Naive thymus-derived CD4-positive, alpha-beta T cell (primary cell): ENCODE results near the gene CAMTA2. TPM values are rescaled to one million over a fixed set of nuclear protein-coding genes. Genes with fewer than 3 reads are reported as not detected.

Source experiments
- ATAC-seq: fragments of 150-1000 bp; cut with Tn5 transposase; 2 replicates; pipeline ENCODE4 v1.10.0; 2021; ENCODE audit warnings: mild to moderate bottlenecking, moderate library complexity
- CTCF ChIA-PET: fragments of 350-600 bp; sonication (Branson Sonifier 250); formaldehyde crosslinking; loops from one replicate; lab custom pipeline; 2021; ENCODE audit warnings: antibody characterized with exemption; lab: Charles Lee
- POLR2A ChIA-PET: fragments of 350-600 bp; sonication (Branson Sonifier 250); formaldehyde crosslinking; loops from one replicate; lab custom pipeline; 2021; ENCODE audit warnings: antibody characterized with exemption, inconsistent platforms; lab: Charles Lee
- DNase-seq, 9 donors: peaks; one replicate each; pipeline versions ENCODE4 v3.0.0 to v3.0.0-alpha.2; 2020 to 2022; ENCODE audit warnings: mixed read lengths in 1 of 9
- H3K27ac ChIP-seq: one replicate; pipeline ENCODE4 v1.7.0; 2013; ENCODE audit warnings: mild to moderate bottlenecking, low read depth, low read length, moderate library complexity
- H3K27me3 ChIP-seq, 2 donors: one replicate each; pipeline ENCODE4 v1.7.0; 2013; ENCODE audit warnings: low read length in 2 of 2, mild to moderate bottlenecking in 2 of 2, moderate library complexity in 2 of 2; ENCODE audit not compliant: control insufficient read depth in 2 of 2, insufficient read depth in 2 of 2
- H3K36me3 ChIP-seq, 3 experiments: 1 replicate in 2 of 3; 2 replicates in 1 of 3; pipeline ENCODE4 v1.7.0; 2013; ENCODE audit warnings: low read length in 3 of 3, mild to moderate bottlenecking in 3 of 3, moderate library complexity in 1 of 3; ENCODE audit not compliant: insufficient read depth in 3 of 3, control insufficient read depth in 2 of 3
- H3K4me1 ChIP-seq, 2 donors: one replicate each; pipeline ENCODE4 v1.7.0; 2013; ENCODE audit warnings: low read length in 2 of 2, mild to moderate bottlenecking in 2 of 2, moderate library complexity in 1 of 2; ENCODE audit not compliant: control insufficient read depth in 2 of 2, insufficient read depth in 2 of 2
- H3K4me3 ChIP-seq: 2 replicates; pipeline ENCODE4 v1.7.0; 2013; ENCODE audit warnings: mild to moderate bottlenecking, low read length
- H3K9me3 ChIP-seq, 3 experiments: 1 replicate in 2 of 3; 2 replicates in 1 of 3; pipeline ENCODE4 v1.7.0; 2013; ENCODE audit warnings: low read length in 3 of 3; ENCODE audit not compliant: control insufficient read depth in 2 of 3
- H3K27ac Mint-ChIP-seq, 9 donors: one replicate each; pipeline ENCODE4 v1.8.0; 2020 to 2022; ENCODE audit warnings: mixed read lengths in 9 of 9, mild to moderate bottlenecking in 8 of 9, moderate library complexity in 5 of 9, inconsistent platforms in 2 of 9
- H3K27me3 Mint-ChIP-seq, 5 donors: one replicate each; pipeline ENCODE4 v1.8.0; 2021 to 2022; ENCODE audit warnings: mixed read lengths in 5 of 5, mild to moderate bottlenecking in 1 of 5
- H3K36me3 Mint-ChIP-seq, 5 donors: one replicate each; pipeline ENCODE4 v1.8.0; 2020 to 2022; ENCODE audit warnings: mixed read lengths in 5 of 5, mild to moderate bottlenecking in 3 of 5, inconsistent platforms in 1 of 5
- H3K4me1 Mint-ChIP-seq, 7 donors: one replicate each; pipeline ENCODE4 v1.8.0; 2020 to 2022; ENCODE audit warnings: mixed read lengths in 7 of 7, mild to moderate bottlenecking in 3 of 7, inconsistent platforms in 1 of 7
- H3K4me3 Mint-ChIP-seq, 10 donors: one replicate each; pipeline ENCODE4 v1.8.0; 2020 to 2022; ENCODE audit warnings: mild to moderate bottlenecking in 10 of 10, mixed read lengths in 10 of 10, moderate library complexity in 6 of 10, inconsistent platforms in 2 of 10
- H3K9me3 Mint-ChIP-seq, 11 donors: one replicate each; pipeline ENCODE4 v1.8.0; 2020 to 2022; ENCODE audit warnings: mixed read lengths in 11 of 11, mild to moderate bottlenecking in 4 of 11, inconsistent platforms in 1 of 11, moderate library complexity in 1 of 11
- intact Hi-C, 2 donors: fragments of 100-400 bp; cut with micrococcal nuclease; formaldehyde crosslinking; loops; one replicate each; pipeline ENCODE4 v1.15.1; 2023
- polyA plus RNA-seq, 2 donors: library from polyadenylated mRNA; unstranded; fragments of 300-500 nt; fragmentation: Illumina TruSeq; gene quantifications; one replicate each; pipeline ENCODE4 v1.2.3, GENCODE V29; 2021
- total RNA-seq, 6 experiments: library from RNA in 5 of 6; stranded (reverse) in 5 of 6; gene quantifications; 1 replicate in 5 of 6; 2 replicates in 1 of 6; pipeline ENCODE4 v1.2.3 and lab custom pipeline; 2021 to 2026

The CAMTA2 gene
- total and polyA plus RNA-seq, 7 experiments from 2014 or later: 9.7 to 90.0 (median 61.1) TPM

- Mint-ChIP-seq H3K27me3 (no peaks in the 10 kb centered on the region), H3K9me3 (no peaks in the 10 kb centered on the region), H3K4me3 (no peak overlapping the region), H3K4me1 (peaks cover 0 to 24% (median 15%) of the 10 kb centered on the region in 7 donors), H3K27ac (peak overlapping the region in 1 of 9 donors; percentile 15), H3K36me3 (peaks cover 4 to 25% (median 14%) of the 10 kb centered on the region in 5 donors)
- ATAC-seq (no peak), DNase-seq (no peak)
- Histone ChIP-seq H3K4me1 (peaks cover 0 to 7% of the 10 kb centered on the region in 2 donors), H3K27ac (no peak overlapping the region), H3K9me3 (no peaks in the 10 kb centered on the region), H3K27me3 (no peaks in the 10 kb centered on the region), H3K36me3 (peaks cover 0 to 20% (median 6%) of the 10 kb centered on the region in 3 experiments), H3K4me3 (no peak overlapping the region)
- POLR2A ChIA-PET: interaction anchor here (1.6 kb wide), 1 partner anchor 10 kb away, joined by 4 read pairs; the partner anchor contains the start of gene ENO3
- intact Hi-C loops: no loop called here
- CTCF ChIA-PET: no interaction called here
These were observed 27.1 kb downstream of the CAMTA2 start for GRCh38 chr17:4960279-4960922.

DNA sequence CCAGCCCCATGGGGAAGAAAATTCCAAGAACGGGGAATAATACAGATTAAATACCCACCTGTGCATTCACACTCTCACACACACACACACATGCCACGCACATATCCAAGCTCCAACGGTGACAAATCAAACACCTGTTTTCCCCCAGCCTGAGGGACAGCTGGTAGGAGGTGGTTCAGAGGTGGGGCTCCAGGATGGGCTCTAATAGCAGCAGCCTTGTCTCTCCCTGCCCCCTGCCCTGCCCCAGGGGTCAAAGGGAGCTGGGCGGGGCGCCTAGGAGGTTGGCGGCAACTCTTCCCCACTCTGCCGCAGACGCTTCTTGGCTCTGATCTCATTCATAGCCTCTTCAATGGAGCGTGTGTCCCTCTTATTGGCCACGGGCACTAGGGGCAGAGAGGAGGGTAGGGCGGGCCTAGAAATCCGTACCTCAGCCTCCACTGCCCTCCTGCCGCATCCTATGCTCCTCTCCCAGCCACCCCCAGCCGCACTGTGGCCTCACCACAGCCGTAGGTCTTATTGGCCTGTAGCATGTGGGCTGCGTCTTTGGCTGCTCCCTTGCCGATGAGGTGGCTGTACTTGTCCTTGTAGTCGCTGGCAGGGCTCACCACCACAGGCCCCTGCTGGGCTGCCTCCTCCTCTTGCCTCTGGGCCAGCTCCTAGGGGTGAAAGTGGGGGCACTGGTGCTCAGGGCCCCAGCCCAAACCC, 28.1 kb downstream of the CAMTA2 start:
- ATAC-seq (no peak), DNase-seq (no peak)
- Mint-ChIP-seq H3K27ac (peak overlapping the region in 1 of 9 donors; percentile 54), H3K36me3 (peaks cover 0 to 21% (median 11%) of the 10 kb centered on the region in 5 donors), H3K4me3 (no peak overlapping the region), H3K9me3 (no peaks in the 10 kb centered on the region), H3K4me1 (peaks cover 0 to 17% (median 11%) of the 10 kb centered on the region in 7 donors), H3K27me3 (no peaks in the 10 kb centered on the region)
- peaks cover 0 to 7% of the 10 kb centered on the region in 2 donors for H3K4me1 ChIP-seq
- no peak overlapping the region for H3K4me3 ChIP-seq
- peaks cover 0 to 20% (median 6%) of the 10 kb centered on the region in 3 experiments for H3K36me3 ChIP-seq
- ChIA-PET CTCF (no interaction called here), POLR2A (interaction anchor here (1.1 to 1.6 kb wide), 2 partner anchors 9 to 19 kb away, joined by 3 to 4 read pairs; partner anchors contain the start of genes ENO3, RNF167 and SLC25A11)
- H3K27ac ChIP-seq: no peak overlapping the region
- H3K27me3 ChIP-seq: no peaks in the 10 kb centered on the region
- intact Hi-C loops: no loop called here
- H3K9me3 ChIP-seq: no peaks in the 10 kb centered on the region

DNA sequence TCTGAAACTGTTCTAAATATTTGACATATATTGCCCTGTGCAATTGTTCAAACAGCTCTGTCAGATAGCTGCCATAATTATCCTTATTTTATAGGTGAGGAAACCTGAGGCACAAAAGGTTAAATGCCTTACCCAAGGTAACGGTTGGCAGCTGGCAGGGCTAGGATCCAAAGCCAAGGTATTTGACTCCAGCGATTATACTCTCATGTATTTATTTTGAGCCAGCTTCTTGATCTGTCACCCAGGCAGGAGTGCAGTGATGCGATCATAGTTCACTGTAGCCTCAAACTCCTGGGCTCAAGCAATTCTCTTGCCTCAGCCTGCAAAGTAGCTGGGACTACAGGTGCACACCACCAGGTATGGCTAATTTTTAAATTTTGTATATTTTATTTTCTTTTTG, 29.4 kb downstream of the CAMTA2 start:
- Histone ChIP-seq H3K36me3 (peaks cover 0 to 20% (median 6%) of the 10 kb centered on the region in 3 experiments), H3K27ac (no peak overlapping the region), H3K4me3 (no peak overlapping the region), H3K4me1 (peaks cover 0 to 7% of the 10 kb centered on the region in 2 donors), H3K9me3 (no peaks in the 10 kb centered on the region), H3K27me3 (no peaks in the 10 kb centered on the region)
- CTCF ChIA-PET: interaction anchor here (1.2 to 1.6 kb wide), 2 partner anchors 9 to 104 kb away, joined by 4 read pairs; partner anchors contain the start of gene SPAG7
- Mint-ChIP-seq H3K36me3 (peaks cover 0 to 21% (median 9%) of the 10 kb centered on the region in 5 donors), H3K4me1 (peaks cover 0 to 17% (median 15%) of the 10 kb centered on the region in 7 donors), H3K9me3 (no peaks in the 10 kb centered on the region), H3K27me3 (no peaks in the 10 kb centered on the region), H3K4me3 (no peak overlapping the region), H3K27ac (no peak overlapping the region)
- ATAC-seq (no peak), DNase-seq (no peak)
- intact Hi-C loops: no loop called here
- POLR2A ChIA-PET: interaction anchor here (1.1 to 2.6 kb wide), 4 partner anchors 9 to 50 kb away, joined by 3 to 12 read pairs (median 6); partner anchors contain the start of genes RNF167, SLC25A11 and SPAG7

DNA sequence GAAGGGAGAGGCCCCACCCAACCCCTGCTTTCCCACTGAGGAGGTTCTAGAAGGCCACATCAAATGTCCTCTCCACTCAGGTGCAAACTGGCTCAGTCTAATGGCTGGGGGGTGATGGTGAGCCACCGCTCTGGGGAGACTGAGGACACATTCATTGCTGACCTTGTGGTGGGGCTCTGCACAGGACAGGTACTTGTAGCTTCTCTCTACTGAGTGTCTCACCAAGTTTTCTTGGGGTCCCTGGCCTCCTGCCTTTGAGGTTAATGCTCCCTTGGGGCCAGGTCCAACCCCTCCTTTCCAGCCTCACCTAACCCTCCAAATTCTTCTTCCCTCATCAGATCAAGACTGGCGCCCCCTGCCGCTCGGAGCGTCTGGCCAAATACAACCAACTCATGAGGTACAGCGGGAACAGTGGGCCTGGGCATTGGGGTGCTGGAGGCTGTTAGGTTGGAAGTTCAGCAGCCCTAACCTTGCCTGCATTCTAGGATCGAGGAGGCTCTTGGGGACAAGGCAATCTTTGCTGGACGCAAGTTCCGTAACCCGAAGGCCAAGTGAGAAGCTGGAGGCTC, 30.9 kb downstream of the CAMTA2 start:
- intact Hi-C loops: loop anchor here in 1 of 2 donors (1.0 kb wide), 1 partner anchor 47 kb away; no protein-coding TSS in a partner anchor

GRCh38 chr17:4955091-4955490, 32.4 kb downstream of the CAMTA2 start:
- Histone ChIP-seq H3K4me1 (peaks cover 7% of the 10 kb centered on the region in 2 donors), H3K4me3 (no peak overlapping the region), H3K36me3 (peaks cover 0 to 11% (median 6%) of the 10 kb centered on the region in 3 experiments), H3K27ac (no peak overlapping the region), H3K27me3 (no peaks in the 10 kb centered on the region), H3K9me3 (no peaks in the 10 kb centered on the region)
- no peak for DNase-seq
- peaks cover 12 to 34% (median 24%) of the 10 kb centered on the region in 7 donors for H3K4me1 Mint-ChIP-seq
- no peak for ATAC-seq
- H3K4me3 Mint-ChIP-seq: no peak overlapping the region
- intact Hi-C loops: no loop called here
- no peaks in the 10 kb centered on the region for H3K9me3 Mint-ChIP-seq
- ChIA-PET CTCF (interaction anchor here (0.5 to 2.2 kb wide), 5 partner anchors 8 to 78 kb away, joined by 3 to 6 read pairs (median 5); partner anchors contain the start of genes RNF167, SLC25A11 and SPAG7), POLR2A (interaction anchor here (0.6 to 8.7 kb wide), 2 partner anchors 11 to 16 kb away, joined by 3 to 120 read pairs; partner anchors contain the start of genes RNF167 and SLC25A11)
- H3K27me3 Mint-ChIP-seq: no peaks in the 10 kb centered on the region
- H3K36me3 Mint-ChIP-seq: peaks cover 0 to 14% (median 2%) of the 10 kb centered on the region in 5 donors
- H3K27ac Mint-ChIP-seq: no peak overlapping the region

More for the DNA sequence above, 30.9 kb downstream of the CAMTA2 start:
- Mint-ChIP-seq H3K4me3 (no peak overlapping the region), H3K36me3 (peaks cover 0 to 21% (median 8%) of the 10 kb centered on the region in 5 donors), H3K27me3 (no peaks in the 10 kb centered on the region), H3K9me3 (no peaks in the 10 kb centered on the region), H3K4me1 (peaks cover 0 to 20% (median 13%) of the 10 kb centered on the region in 7 donors), H3K27ac (peak overlapping the region in 1 of 9 donors; percentile 67)
- Histone ChIP-seq H3K9me3 (no peaks in the 10 kb centered on the region), H3K27ac (no peak overlapping the region), H3K36me3 (peaks cover 0 to 20% (median 6%) of the 10 kb centered on the region in 3 experiments), H3K4me3 (no peak overlapping the region), H3K27me3 (no peaks in the 10 kb centered on the region), H3K4me1 (peaks cover 0 to 7% of the 10 kb centered on the region in 2 donors)
- ChIA-PET POLR2A (interaction anchor here (1.9 to 2.6 kb wide), 2 partner anchors 11 to 17 kb away, joined by 7 to 12 read pairs; partner anchors contain the start of genes RNF167, SLC25A11 and SPAG7), CTCF (interaction anchor here (1.1 to 2.2 kb wide), 3 partner anchors 9 to 48 kb away, joined by 4 to 5 read pairs (median 5); partner anchors contain the start of genes RNF167 and SLC25A11)
- ATAC-seq: no peak
- peak in 3 of 9 donors; percentile 9 to 47 (median 36) for DNase-seq
